Measurements from ENCODE around the gene ATP5PD.

DNA sequence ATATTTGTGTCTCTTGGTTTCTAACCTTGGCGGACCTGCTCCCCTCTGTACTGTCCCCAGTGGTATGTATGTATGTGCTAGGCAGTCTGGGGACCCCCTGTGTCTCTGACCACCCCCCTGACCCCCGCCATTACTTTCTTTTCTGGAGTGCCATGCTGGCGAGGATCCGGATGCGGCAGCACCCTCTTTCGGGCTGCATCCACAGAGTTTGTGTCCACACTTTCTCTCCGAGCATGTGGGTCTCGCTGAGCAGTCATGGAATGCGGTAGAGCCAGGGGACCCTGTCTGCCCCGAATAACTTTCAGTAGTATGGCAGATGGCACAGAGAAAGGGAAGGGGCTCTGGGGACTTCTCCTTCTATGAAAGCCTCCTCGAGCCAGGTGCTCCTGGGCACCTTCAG lies 17.3 kb upstream of the ATP5PD start:
- TF ChIP-seq POLR2A (IDR thresholded peaks at IDR 0.05): no peak
- TF ChIP-seq, protein P1, sequence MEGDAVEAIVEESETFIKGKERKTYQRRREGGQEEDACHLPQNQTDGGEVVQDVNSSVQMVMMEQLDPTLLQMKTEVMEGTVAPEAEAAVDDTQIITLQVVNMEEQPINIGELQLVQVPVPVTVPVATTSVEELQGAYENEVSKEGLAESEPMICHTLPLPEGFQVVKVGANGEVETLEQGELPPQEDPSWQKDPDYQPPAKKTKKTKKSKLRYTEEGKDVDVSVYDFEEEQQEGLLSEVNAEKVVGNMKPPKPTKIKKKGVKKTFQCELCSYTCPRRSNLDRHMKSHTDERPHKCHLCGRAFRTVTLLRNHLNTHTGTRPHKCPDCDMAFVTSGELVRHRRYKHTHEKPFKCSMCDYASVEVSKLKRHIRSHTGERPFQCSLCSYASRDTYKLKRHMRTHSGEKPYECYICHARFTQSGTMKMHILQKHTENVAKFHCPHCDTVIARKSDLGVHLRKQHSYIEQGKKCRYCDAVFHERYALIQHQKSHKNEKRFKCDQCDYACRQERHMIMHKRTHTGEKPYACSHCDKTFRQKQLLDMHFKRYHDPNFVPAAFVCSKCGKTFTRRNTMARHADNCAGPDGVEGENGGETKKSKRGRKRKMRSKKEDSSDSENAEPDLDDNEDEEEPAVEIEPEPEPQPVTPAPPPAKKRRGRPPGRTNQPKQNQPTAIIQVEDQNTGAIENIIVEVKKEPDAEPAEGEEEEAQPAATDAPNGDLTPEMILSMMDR (IDR thresholded peaks at IDR 0.05): no peak

All from thyroid gland (tissue), 4 donors.